ENCODE results near the gene TNS1. TPM values are rescaled to one million over a fixed set of nuclear protein-coding genes. Genes with fewer than 3 reads are reported as not detected.

Gene TNS1
- total RNA-seq, 3 donors from 2014 or later (not counting 1 experiment from before 2014, with no cell fraction given), result 1.1 to 3.0 (median 2.1) TPM

DNA sequence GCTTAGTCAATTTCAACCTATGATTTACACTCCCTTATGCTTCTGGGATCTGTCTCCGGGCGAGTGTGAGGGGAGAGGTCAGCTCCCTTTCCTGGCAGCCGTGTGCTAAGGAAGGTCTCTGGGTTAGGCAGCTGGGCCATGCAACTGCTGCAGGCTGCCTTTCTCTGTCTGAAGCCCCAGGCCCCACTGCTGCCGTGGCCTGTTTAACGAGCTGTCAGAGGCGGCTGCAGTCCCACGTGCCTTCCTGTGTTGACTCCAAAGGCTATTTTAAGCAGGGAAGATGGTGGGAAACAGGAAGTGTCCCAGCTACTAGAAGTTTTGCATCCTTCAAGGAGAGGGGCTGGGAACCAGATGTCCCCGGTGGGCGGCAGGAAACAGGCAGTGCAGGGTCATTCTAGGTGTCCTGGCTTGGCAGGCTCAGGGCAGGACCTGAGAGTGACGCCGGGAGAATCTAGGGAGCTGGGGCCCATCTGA is 186.4 kb downstream of the TNS1 start:
- Histone ChIP-seq H3K27me3 (ENCODE audit: control insufficient read depth, insufficient read depth, low read length) (no peaks in the 10 kb centered on the region), H3K27ac (ENCODE audit: low read length) (no peak overlapping the region), H3K4me1 (ENCODE audit: control insufficient read depth, insufficient read depth, low read length) (no peaks in the 10 kb centered on the region), H3K4me3 (ENCODE audit: low read length) (no peak overlapping the region), H3K9me3 (ENCODE audit: control insufficient read depth, insufficient read depth, low read length) (no peaks in the 10 kb centered on the region), H3K36me3 (ENCODE audit: control insufficient read depth, insufficient read depth, low read length) (no peaks in the 10 kb centered on the region)
- intact Hi-C loops (cut with micrococcal nuclease), result no loop called here
- H3K36me3 Mint-ChIP-seq, result no peaks in the 10 kb centered on the region
- no peak overlapping the region for H3K27ac Mint-ChIP-seq
- DNase-seq (no peak), ATAC-seq (no peak)
- H3K4me1 Mint-ChIP-seq, result no peaks in the 10 kb centered on the region
- H3K27me3 Mint-ChIP-seq (ENCODE audit: low read depth in 2 of 2), result no peaks in the 10 kb centered on the region
- WGBS (ENCODE audit: insufficient coverage), result 30% methylated on average over 11 of the region's 11 CpGs
- H3K9me3 Mint-ChIP-seq, result no peaks in the 10 kb centered on the region
- TF ChIP-seq, protein P1, sequence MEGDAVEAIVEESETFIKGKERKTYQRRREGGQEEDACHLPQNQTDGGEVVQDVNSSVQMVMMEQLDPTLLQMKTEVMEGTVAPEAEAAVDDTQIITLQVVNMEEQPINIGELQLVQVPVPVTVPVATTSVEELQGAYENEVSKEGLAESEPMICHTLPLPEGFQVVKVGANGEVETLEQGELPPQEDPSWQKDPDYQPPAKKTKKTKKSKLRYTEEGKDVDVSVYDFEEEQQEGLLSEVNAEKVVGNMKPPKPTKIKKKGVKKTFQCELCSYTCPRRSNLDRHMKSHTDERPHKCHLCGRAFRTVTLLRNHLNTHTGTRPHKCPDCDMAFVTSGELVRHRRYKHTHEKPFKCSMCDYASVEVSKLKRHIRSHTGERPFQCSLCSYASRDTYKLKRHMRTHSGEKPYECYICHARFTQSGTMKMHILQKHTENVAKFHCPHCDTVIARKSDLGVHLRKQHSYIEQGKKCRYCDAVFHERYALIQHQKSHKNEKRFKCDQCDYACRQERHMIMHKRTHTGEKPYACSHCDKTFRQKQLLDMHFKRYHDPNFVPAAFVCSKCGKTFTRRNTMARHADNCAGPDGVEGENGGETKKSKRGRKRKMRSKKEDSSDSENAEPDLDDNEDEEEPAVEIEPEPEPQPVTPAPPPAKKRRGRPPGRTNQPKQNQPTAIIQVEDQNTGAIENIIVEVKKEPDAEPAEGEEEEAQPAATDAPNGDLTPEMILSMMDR (IDR thresholded peaks at IDR 0.05), result no peak
- no peak overlapping the region for H3K4me3 Mint-ChIP-seq

DNA sequence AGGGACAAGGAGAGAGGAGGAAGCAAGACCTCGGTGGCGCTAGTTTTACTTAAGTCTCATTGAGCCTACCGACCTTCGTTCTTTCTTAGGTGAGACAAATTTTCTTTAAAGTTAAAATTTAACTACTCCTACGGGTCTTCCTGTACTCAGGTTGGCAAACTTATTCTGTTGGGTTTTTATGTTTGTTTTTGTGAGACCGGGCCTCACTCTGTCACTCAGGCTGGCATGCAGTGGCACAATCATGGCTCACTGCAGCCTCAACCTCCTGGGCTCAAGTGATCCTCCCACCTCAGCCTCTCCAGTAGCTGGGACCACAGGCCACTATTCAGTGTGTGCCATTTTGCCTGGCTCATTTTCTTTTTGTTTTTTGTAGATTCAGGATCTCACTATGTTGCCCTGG is 189.0 kb downstream of the TNS1 start:
- intact Hi-C loops (cut with micrococcal nuclease), result no loop called here
- ATAC-seq, result no peak
- Histone ChIP-seq H3K4me3 (ENCODE audit: low read length) (no peak overlapping the region), H3K27ac (ENCODE audit: low read length) (no peak overlapping the region), H3K4me1 (ENCODE audit: control insufficient read depth, insufficient read depth, low read length) (no peaks in the 10 kb centered on the region), H3K36me3 (ENCODE audit: control insufficient read depth, insufficient read depth, low read length) (no peaks in the 10 kb centered on the region), H3K27me3 (ENCODE audit: control insufficient read depth, insufficient read depth, low read length) (no peaks in the 10 kb centered on the region), H3K9me3 (ENCODE audit: control insufficient read depth, insufficient read depth, low read length) (no peaks in the 10 kb centered on the region)
- DNase-seq, result no peak
- Mint-ChIP-seq H3K36me3 (no peaks in the 10 kb centered on the region), H3K27me3 (ENCODE audit: low read depth in 2 of 2) (peaks cover 0 to 2% of the 10 kb centered on the region in 2 donors), H3K4me1 (no peaks in the 10 kb centered on the region), H3K9me3 (peaks cover 0 to 1% of the 10 kb centered on the region in 2 donors), H3K4me3 (no peak overlapping the region), H3K27ac (no peak overlapping the region)
- WGBS (ENCODE audit: insufficient coverage), result 100% methylated on average over 3 of the region's 6 CpGs
- TF ChIP-seq, protein P1 (IDR thresholded peaks at IDR 0.05), result no peak

DNA sequence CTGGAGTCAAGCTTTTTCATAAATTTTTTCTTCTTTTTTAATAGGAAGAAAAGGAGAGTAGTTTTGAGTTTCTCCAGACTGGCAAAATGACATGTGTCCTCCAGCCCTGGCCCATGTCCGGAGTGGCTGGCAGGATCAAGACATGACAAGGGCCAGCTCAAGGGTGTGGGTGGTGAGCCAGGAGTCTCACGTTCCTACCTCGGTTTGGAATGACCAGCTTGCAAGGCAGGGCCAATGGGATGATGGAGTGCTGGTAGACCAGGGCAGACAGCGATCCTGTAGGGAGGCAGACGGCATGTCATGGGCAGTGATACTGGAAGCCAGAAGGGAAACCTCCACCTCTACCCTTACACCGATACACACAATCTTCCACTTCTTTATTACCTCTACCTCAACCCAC is 190.6 kb downstream of the TNS1 start:
- ATAC-seq, result no peak
- no peaks in the 10 kb centered on the region for H3K4me1 ChIP-seq (ENCODE audit: control insufficient read depth, insufficient read depth, low read length)
- 96% methylated on average over 6 of the region's 6 CpGs for WGBS (ENCODE audit: insufficient coverage)
- intact Hi-C loops (cut with micrococcal nuclease), result no loop called here
- Mint-ChIP-seq H3K4me1 (no peaks in the 10 kb centered on the region), H3K9me3 (peaks cover 0 to 2% of the 10 kb centered on the region in 2 donors), H3K27ac (no peak overlapping the region), H3K4me3 (no peak overlapping the region), H3K27me3 (ENCODE audit: low read depth in 2 of 2) (peaks cover 0 to 2% of the 10 kb centered on the region in 2 donors), H3K36me3 (no peaks in the 10 kb centered on the region)
- H3K4me3 ChIP-seq (ENCODE audit: low read length), result no peak overlapping the region
- no peak for DNase-seq
- no peak overlapping the region for H3K27ac ChIP-seq (ENCODE audit: low read length)
- no peaks in the 10 kb centered on the region for H3K36me3 ChIP-seq (ENCODE audit: control insufficient read depth, insufficient read depth, low read length)
- no peaks in the 10 kb centered on the region for H3K27me3 ChIP-seq (ENCODE audit: control insufficient read depth, insufficient read depth, low read length)
- TF ChIP-seq, protein P1 (IDR thresholded peaks at IDR 0.05), result no peak
- no peaks in the 10 kb centered on the region for H3K9me3 ChIP-seq (ENCODE audit: control insufficient read depth, insufficient read depth, low read length)

DNA sequence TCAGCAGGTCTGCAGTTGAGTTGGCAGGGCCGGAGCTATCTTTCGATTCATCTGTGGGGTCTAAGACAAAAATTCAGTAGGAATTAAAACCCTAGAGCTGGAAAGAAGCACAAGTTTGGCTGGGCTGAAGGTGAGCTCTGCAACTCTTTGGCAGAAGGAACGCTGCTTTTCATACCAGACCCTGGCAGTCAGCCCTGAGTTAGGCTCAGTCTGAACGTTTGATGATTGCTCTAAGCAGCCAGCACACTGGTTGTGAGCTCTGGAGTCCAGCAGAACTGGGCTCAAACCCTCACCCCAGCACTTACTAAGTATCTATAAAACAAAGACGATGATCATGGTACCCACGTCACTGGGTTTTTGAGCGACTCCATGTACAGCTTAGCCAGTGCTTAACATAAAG is 192.5 kb downstream of the TNS1 start:
- Histone ChIP-seq H3K4me3 (ENCODE audit: low read length) (no peak overlapping the region), H3K9me3 (ENCODE audit: control insufficient read depth, insufficient read depth, low read length) (no peaks in the 10 kb centered on the region), H3K27me3 (ENCODE audit: control insufficient read depth, insufficient read depth, low read length) (no peaks in the 10 kb centered on the region), H3K27ac (ENCODE audit: low read length) (no peak overlapping the region), H3K36me3 (ENCODE audit: control insufficient read depth, insufficient read depth, low read length) (no peaks in the 10 kb centered on the region), H3K4me1 (ENCODE audit: control insufficient read depth, insufficient read depth, low read length) (no peaks in the 10 kb centered on the region)
- no peak for ATAC-seq
- peaks cover 0 to 5% of the 10 kb centered on the region in 2 donors for H3K9me3 Mint-ChIP-seq
- TF ChIP-seq, protein P1 (IDR thresholded peaks at IDR 0.05), result no peak
- peaks cover 0 to 6% of the 10 kb centered on the region in 2 donors for H3K27me3 Mint-ChIP-seq (ENCODE audit: low read depth in 2 of 2)
- intact Hi-C loops (cut with micrococcal nuclease), result no loop called here
- 68% methylated on average over 7 of the region's 7 CpGs for WGBS (ENCODE audit: insufficient coverage)
- H3K36me3 Mint-ChIP-seq, result no peaks in the 10 kb centered on the region
- no peak for DNase-seq
- no peak overlapping the region for H3K4me3 Mint-ChIP-seq
- H3K27ac Mint-ChIP-seq, result no peak overlapping the region
- peaks cover 0 to 4% of the 10 kb centered on the region in 2 donors for H3K4me1 Mint-ChIP-seq
